Fibroblast of pulmonary artery (primary cell): Measurements from ENCODE around the gene VTCN1.

Experiments
- DNase-seq: peaks from one replicate; pipeline ENCODE4 v3.0.0-alpha.2; 2010; ENCODE audit warnings: low read depth
- H3K4me3 ChIP-seq: replicated peaks from 2 replicates; pipeline ENCODE4 v1.5.1; 2011; ENCODE audit warnings: low read depth, mild to moderate bottlenecking, control low read depth, low read length, moderate library complexity
- CTCF ChIP-seq: IDR thresholded peaks from 2 replicates; pipeline ENCODE4 v1.5.1; 2011; ENCODE audit warnings: mild to moderate bottlenecking, control low read depth, low read length, inconsistent platforms; ENCODE audit errors: missing control alignments

Gene VTCN1

DNA sequence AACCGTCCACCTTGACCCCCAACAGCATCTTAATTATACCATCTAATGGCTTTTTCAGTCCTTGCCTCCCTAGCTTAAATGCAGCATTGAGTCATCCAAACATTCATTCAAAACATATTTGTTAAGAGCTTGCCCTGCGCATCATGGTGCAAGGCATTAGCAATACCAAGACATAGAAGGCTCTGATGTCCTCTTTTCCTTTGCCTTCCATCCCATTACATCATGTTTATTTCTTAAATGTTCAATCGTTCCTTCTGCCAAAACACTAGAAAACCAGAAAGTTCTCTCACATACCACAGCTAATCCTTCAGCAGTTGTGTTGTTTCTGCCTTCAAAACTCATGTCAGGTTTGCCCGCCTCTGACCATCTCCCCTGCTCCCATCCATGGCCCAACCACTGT, 29.8 kb upstream of the VTCN1 start:
- TF ChIP-seq CTCF, result no peak
- no peak for DNase-seq
- H3K4me3 ChIP-seq, result no peak overlapping the region

GRCh38 chr1:117239467-117239866, 28.7 kb upstream of the VTCN1 start:
- H3K4me3 ChIP-seq, result no peak overlapping the region
- TF ChIP-seq CTCF, result no peak
- no peak for DNase-seq

DNA sequence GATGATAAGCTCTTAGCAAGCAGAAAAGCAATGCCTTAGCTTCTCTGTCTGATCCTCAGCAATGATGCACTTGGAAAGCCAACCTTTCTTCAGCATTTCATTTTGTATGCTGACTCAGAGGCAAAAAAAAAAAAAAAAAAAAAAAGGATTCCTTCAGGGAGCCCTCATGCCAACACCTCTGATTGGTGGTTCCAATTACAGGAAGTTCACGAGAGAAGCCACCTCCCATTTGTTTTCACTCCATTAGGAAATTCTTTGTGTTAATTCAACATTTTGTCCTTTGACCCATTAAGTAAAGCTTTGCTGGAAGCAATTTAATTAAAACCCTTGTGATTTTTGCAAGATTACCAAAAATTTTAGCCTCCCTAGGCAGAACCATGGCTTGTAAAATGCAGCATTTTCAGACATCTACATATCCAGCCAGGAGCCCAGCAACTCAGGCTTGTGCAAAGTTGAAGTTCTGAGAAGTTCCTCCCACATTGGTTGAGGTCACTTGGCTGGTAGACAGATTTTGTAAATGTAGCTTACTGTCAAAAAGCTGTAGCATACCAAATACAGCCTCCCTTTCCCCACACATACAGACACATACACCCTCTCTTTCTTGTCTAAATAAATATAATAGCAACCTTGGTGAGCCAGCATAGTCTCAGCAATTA, 27.1 kb upstream of the VTCN1 start:
- TF ChIP-seq CTCF, result no peak
- H3K4me3 ChIP-seq, result no peak overlapping the region
- DNase-seq, result peak; percentile 26

GRCh38 chr1:117235863-117236465, 25.2 kb upstream of the VTCN1 start:
- H3K4me3 ChIP-seq, result no peak overlapping the region
- DNase-seq, result no peak
- TF ChIP-seq CTCF, result no peak

GRCh38 chr1:117232531-117232930, 21.8 kb upstream of the VTCN1 start:
- DNase-seq, result no peak
- no peak overlapping the region for H3K4me3 ChIP-seq
- TF ChIP-seq CTCF, result no peak

GRCh38 chr1:117231748-117232373, 21.1 kb upstream of the VTCN1 start:
- DNase-seq, result no peak
- no peak overlapping the region for H3K4me3 ChIP-seq
- no peak for TF ChIP-seq CTCF
